Stimulated activated CD4-positive, alpha-beta T cell treated with anti-CD3 and anti-CD28 coated beads, Interleukin-1b, Interleukin-23, amount 100 ng/mL, for 48 hours (primary cell): ENCODE data around the gene CACNG1.

Source experiments
- DNase-seq: peaks from one replicate; pipeline ENCODE4 v3.0.0-alpha.2; 2020

CACNG1 gene

GRCh38 chr17:67044016-67044772, at the start of gene CACNG1:
Gene CACNG1, plus strand, starts transcription at chr17:67044554. Its CDS starts 107 bp downstream, at chr17:67044661.
- no peak for DNase-seq

GRCh38 chr17:66994930-66995535, 49.3 kb upstream of the CACNG1 start:
- DNase-seq = no peak

GRCh38 chr17:66995944-66996343, 48.4 kb upstream of the CACNG1 start:
- no peak for DNase-seq

GRCh38 chr17:66996926-66997325, 47.4 kb upstream of the CACNG1 start:
- DNase-seq = no peak

GRCh38 chr17:67003231-67003630, 41.1 kb upstream of the CACNG1 start:
- DNase-seq = no peak

- no peak for DNase-seq
These were observed 40.2 kb upstream of the CACNG1 start for GRCh38 chr17:67004181-67004580.

- no peak for DNase-seq
These were observed 37.1 kb upstream of the CACNG1 start for GRCh38 chr17:67007266-67007665.

- DNase-seq = no peak
These were observed 36.3 kb upstream of the CACNG1 start for GRCh38 chr17:67008101-67008500.

- no peak for DNase-seq
These were observed 32.7 kb upstream of the CACNG1 start for GRCh38 chr17:67011527-67012175.

GRCh38 chr17:67013891-67014290, 30.5 kb upstream of the CACNG1 start:
- no peak for DNase-seq

GRCh38 chr17:67015001-67015400, 29.4 kb upstream of the CACNG1 start:
- DNase-seq = no peak

GRCh38 chr17:67016039-67016762, 28.2 kb upstream of the CACNG1 start:
- no peak for DNase-seq

- no peak for DNase-seq
These were observed 26.4 kb upstream of the CACNG1 start for GRCh38 chr17:67017910-67018309.

- DNase-seq = no peak
These were observed 25.6 kb upstream of the CACNG1 start for GRCh38 chr17:67018471-67019434.

- DNase-seq = no peak
These were observed 24.5 kb upstream of the CACNG1 start for GRCh38 chr17:67019809-67020208.

GRCh38 chr17:67020293-67020766, 24.0 kb upstream of the CACNG1 start:
- DNase-seq = no peak

GRCh38 chr17:67021196-67021595, 23.2 kb upstream of the CACNG1 start:
- DNase-seq = no peak

- no peak for DNase-seq
These were observed 22.5 kb upstream of the CACNG1 start for GRCh38 chr17:67021743-67022450.

- DNase-seq = no peak
These were observed 21.9 kb upstream of the CACNG1 start for GRCh38 chr17:67022451-67022810.

- no peak for DNase-seq
These were observed 19.6 kb upstream of the CACNG1 start for GRCh38 chr17:67024736-67025135.

- DNase-seq = no peak
These were observed 19.1 kb upstream of the CACNG1 start for GRCh38 chr17:67025216-67025792.
